ENCODE results near the gene CENPO.
"Not testable (repeated sequence)": the region's sequence is repeated elsewhere in the genome, so short reads cannot be mapped to it uniquely, and the experiment has no call there.

CENPO gene

DNA sequence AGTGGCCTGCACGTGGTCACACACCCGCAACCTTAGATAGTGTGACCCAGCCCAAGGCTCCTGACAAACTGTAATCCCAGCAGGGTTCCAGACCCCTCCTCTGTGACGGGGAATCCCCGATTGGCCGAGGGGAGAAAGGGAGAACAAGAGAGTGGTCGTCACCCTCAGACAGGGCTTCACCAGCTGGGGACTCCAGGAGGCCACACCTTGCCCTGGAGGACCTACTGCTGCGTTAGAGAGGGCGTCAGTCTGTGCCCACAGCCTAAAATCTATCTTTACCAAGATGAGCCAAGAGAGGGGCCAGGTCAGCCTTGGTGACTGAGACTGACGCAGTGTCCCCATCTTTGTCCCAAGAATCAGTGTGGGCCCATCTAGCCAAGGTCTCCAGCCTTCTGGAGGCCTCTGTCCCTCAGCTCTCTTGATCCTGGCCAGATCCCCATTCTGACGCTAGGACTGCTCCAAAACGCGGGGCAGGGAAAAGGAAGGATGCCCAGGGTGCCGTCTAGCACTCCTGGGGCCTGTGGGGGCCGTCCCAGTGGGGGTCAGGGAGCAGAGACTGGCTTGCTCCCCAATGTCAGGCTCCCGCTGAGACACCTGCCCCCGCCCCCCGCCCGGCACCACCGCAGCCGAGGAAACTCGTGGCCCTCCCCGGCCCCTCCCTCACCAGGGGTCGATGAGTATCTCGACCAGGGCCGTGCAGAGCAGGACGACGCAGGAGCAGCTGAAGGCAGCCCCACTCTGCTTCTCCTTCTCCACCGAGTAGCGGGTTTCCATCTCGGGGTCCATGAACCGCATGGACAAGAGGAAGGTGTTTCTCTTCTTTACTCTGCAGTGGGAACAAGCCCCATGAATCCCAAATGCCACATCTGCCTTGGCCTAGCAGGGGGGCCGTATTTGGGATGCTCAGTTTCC, 40.9 kb downstream of the CENPO start:
- H3K4me3 ChIP-seq (ENCODE audit: low read depth, low read length) = no peak overlapping the region
- TF ChIP-seq CTCF (IDR thresholded peaks at IDR 0.05; ENCODE audit: low read depth, low read length) = no peak

DNA sequence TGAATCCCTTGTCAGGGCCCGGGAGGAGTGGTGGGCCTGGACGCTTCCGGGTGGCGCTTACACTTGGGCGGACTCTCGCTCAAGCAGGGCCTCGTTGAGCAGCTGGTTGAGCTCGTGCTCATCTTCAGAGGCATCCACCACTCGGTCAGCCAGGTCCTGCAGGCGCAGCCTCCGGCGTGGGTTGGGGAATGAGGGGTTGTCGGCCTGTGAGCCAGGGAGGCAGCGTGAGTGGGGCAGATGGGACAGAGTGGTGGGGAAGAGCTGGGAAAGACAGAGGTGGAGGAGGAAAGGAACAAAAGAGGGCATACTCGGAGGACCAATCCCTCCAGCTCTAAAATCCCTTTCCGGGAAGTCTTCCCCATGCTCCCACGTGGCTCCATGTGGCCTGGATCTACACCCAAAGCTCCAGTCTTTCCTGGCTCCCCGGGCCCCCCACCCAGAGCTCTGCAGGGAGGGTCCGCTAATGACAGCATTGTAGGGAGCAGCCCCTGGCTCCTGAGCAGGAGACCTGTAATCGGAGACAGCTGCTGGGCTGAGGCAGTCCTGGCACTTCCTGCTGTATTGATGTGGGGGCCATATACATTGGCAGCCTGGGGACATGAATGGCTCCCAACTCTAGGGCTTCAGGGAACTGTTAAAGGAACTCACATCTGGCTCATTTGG, 41.6 kb downstream of the CENPO start:
- TF ChIP-seq CTCF (IDR thresholded peaks at IDR 0.05; ENCODE audit: low read depth, low read length) = no peak
- no peak overlapping the region for H3K4me3 ChIP-seq (ENCODE audit: low read depth, low read length)

GRCh38 chr2:24835411-24835810, 42.2 kb downstream of the CENPO start:
- H3K4me3 ChIP-seq (ENCODE audit: low read depth, low read length) = not testable (repeated sequence)

DNA sequence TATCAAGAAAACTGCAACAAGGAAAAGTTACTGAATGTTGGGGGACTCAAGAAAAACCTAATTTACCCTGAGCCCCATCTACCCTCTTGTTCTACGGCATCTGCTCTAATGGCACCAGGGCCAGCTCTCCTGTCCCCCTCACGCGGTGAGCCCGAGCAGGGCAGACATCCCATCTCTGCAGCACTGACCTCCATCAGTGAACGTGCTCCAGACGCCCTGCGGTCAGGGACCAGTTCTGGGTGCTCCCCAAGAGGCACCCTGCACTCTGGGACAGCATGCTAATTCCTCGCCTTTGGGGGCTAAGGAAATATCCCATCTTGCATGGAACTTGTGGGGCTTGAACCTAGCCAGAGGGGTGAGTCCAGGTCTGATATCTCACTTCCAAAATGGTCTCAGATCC, 43.0 kb downstream of the CENPO start:
- TF ChIP-seq CTCF (IDR thresholded peaks at IDR 0.05; ENCODE audit: low read depth, low read length) = no peak
- H3K4me3 ChIP-seq (ENCODE audit: low read depth, low read length) = no peak overlapping the region

DNA sequence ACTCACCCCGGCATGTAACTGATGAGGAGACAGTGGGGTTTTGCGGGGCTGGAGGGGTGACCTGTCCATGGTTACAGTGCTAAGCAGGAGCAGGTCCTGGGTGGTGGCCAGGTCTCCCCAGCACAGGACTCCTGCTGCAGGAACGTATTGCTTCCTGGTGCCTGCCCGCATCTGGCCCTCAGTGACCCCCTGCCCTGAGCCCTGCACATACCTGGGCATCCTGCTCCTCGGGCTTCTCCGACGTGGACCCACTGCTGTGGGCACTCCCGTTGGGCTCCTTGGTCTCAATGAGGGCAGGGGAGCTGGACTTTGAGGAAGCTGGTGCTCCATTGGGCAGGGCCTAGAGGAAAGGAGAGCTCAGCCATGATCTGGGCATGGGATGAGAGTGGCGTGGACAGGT, 43.5 kb downstream of the CENPO start:
- no peak overlapping the region for H3K4me3 ChIP-seq (ENCODE audit: low read depth, low read length)
- TF ChIP-seq CTCF (IDR thresholded peaks at IDR 0.05; ENCODE audit: low read depth, low read length) = no peak

DNA sequence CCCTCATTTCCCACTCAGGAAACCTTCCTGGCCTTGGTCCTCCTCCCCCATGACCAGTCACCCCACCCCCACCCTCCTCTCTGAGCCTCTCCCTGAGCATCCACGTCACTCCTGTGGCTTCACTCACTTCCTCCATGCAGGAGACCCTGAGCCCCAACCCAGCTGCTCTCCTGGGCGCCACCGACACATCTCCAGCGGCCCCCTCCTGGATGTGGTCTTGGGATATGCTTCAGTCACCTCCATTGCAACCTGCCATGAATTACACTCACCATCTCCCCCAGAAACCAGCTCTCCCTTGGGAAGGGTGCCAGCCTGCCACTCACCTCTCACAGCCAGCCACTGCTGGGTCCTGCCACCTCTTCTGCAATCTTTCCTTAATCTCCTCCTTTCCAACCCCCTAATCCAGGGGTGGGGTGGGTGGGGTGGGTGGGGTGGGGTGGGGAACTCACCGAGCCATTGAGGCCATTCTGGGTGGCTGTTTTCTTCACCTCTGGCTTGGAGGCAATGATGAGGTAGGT, 44.8 kb downstream of the CENPO start:
- no peak for TF ChIP-seq CTCF (IDR thresholded peaks at IDR 0.05; ENCODE audit: low read depth, low read length)
- H3K4me3 ChIP-seq (ENCODE audit: low read depth, low read length) = no peak overlapping the region

DNA sequence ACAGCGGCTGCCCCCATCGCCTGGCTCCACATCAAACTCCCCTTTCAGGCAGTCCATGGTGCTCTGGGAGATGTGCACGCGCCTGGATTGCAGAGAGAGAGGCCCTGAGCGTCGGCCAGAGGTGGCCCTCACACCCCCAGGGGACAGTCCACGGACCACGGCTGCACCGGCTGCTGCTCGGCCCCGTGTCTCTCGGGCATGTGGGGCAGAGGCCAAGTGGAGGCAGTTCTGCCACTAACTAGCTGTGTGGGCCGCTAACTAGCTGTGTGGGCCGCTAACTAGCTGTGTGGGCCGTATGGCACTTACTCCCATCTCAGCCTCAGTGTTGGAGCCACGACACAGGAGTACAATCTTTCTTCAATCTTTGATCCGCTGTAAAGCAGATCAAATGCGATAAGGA, 45.3 kb downstream of the CENPO start:
- H3K4me3 ChIP-seq (ENCODE audit: low read depth, low read length) = no peak overlapping the region
- TF ChIP-seq CTCF (IDR thresholded peaks at IDR 0.05; ENCODE audit: low read depth, low read length) = no peak
